ENCODE measurements around the gene NAALADL1. TPM values are rescaled to one million over a fixed set of nuclear protein-coding genes. Genes with fewer than 3 reads are reported as not detected.

The NAALADL1 gene
- total RNA-seq, 1 experiment from 2014 or later = not detected

GRCh38 chr11:65057526-65057925 lies 827 bp downstream of the NAALADL1 start:
- no peaks in the 10 kb centered on the region for H3K27me3 ChIP-seq (replicated peaks; ENCODE audit: insufficient read depth, low read depth, low read length, poor library complexity)
- TF ChIP-seq EZH2 (IDR thresholded peaks at IDR 0.05; ENCODE audit: borderline replicate concordance, low read depth, low read length, poor library complexity, severe bottlenecking) (no peak), CTCF (conservative IDR thresholded peaks at IDR 0.05; ENCODE audit: low read depth, low read length) (no peak)
- no peaks in the 10 kb centered on the region for H3K36me3 ChIP-seq (ENCODE audit: insufficient read depth, low read length, poor library complexity, severe bottlenecking)
- no peaks in the 10 kb centered on the region for H3K9me3 ChIP-seq (ENCODE audit: low read depth, low read length, poor library complexity, severe bottlenecking)
- no peak overlapping the region for H3K4me3 ChIP-seq (ENCODE audit: low read depth, low read length, poor library complexity, severe bottlenecking)
- POLR2A ChIA-PET (ENCODE audit: low non-redundant PET) = no interaction called here
- no peaks in the 10 kb centered on the region for H3K4me1 ChIP-seq (ENCODE audit: insufficient read depth, low read length, poor library complexity, severe bottlenecking)
- DNase-seq (ENCODE audit: low spot score) = no peak
- CTCF ChIA-PET = no interaction called here
- no peak overlapping the region for H3K27ac ChIP-seq (ENCODE audit: low read depth, low read length, poor library complexity, severe bottlenecking)
- BruUV-seq (replicated peaks) = no TSS peak
- intact Hi-C loops (cut with micrococcal nuclease; ENCODE audit: unreplicated experiment) = no loop called here

GRCh38 chr11:65056999-65057398 lies 1.4 kb downstream of the NAALADL1 start:
- Histone ChIP-seq H3K4me1 (ENCODE audit: insufficient read depth, low read length, poor library complexity, severe bottlenecking) (no peaks in the 10 kb centered on the region), H3K27me3 (replicated peaks; ENCODE audit: insufficient read depth, low read depth, low read length, poor library complexity) (no peaks in the 10 kb centered on the region), H3K9me3 (ENCODE audit: low read depth, low read length, poor library complexity, severe bottlenecking) (no peaks in the 10 kb centered on the region), H3K27ac (ENCODE audit: low read depth, low read length, poor library complexity, severe bottlenecking) (no peak overlapping the region), H3K4me3 (ENCODE audit: low read depth, low read length, poor library complexity, severe bottlenecking) (no peak overlapping the region), H3K36me3 (ENCODE audit: insufficient read depth, low read length, poor library complexity, severe bottlenecking) (no peaks in the 10 kb centered on the region)
- DNase-seq (ENCODE audit: low spot score) = no peak
- BruUV-seq (replicated peaks) = no TSS peak
- CTCF ChIA-PET = no interaction called here
- intact Hi-C loops (cut with micrococcal nuclease; ENCODE audit: unreplicated experiment) = no loop called here
- TF ChIP-seq CTCF (conservative IDR thresholded peaks at IDR 0.05; ENCODE audit: low read depth, low read length) (no peak), EZH2 (IDR thresholded peaks at IDR 0.05; ENCODE audit: borderline replicate concordance, low read depth, low read length, poor library complexity, severe bottlenecking) (no peak)
- POLR2A ChIA-PET (ENCODE audit: low non-redundant PET) = no interaction called here

GRCh38 chr11:65055538-65055937 lies 2.8 kb downstream of the NAALADL1 start:
- H3K9me3 ChIP-seq (ENCODE audit: low read depth, low read length, poor library complexity, severe bottlenecking) = no peaks in the 10 kb centered on the region
- no TSS peak for BruUV-seq (replicated peaks)
- intact Hi-C loops (cut with micrococcal nuclease; ENCODE audit: unreplicated experiment) = no loop called here
- no peaks in the 10 kb centered on the region for H3K4me1 ChIP-seq (ENCODE audit: insufficient read depth, low read length, poor library complexity, severe bottlenecking)
- H3K27me3 ChIP-seq (replicated peaks; ENCODE audit: insufficient read depth, low read depth, low read length, poor library complexity) = no peaks in the 10 kb centered on the region
- DNase-seq (ENCODE audit: low spot score) = no peak
- H3K36me3 ChIP-seq (ENCODE audit: insufficient read depth, low read length, poor library complexity, severe bottlenecking) = no peaks in the 10 kb centered on the region
- no peak overlapping the region for H3K27ac ChIP-seq (ENCODE audit: low read depth, low read length, poor library complexity, severe bottlenecking)
- ChIA-PET CTCF (interaction anchor here (0.6 kb wide), 1 partner anchor 486 kb away, joined by 3 read pairs; no protein-coding TSS in a partner anchor), POLR2A (ENCODE audit: low non-redundant PET) (no interaction called here)
- H3K4me3 ChIP-seq (ENCODE audit: low read depth, low read length, poor library complexity, severe bottlenecking) = no peak overlapping the region
- TF ChIP-seq CTCF (conservative IDR thresholded peaks at IDR 0.05; ENCODE audit: low read depth, low read length) = no peak
- no peak for TF ChIP-seq EZH2 (IDR thresholded peaks at IDR 0.05; ENCODE audit: borderline replicate concordance, low read depth, low read length, poor library complexity, severe bottlenecking)
